Measurements from ENCODE around the gene SH3RF3.

The SH3RF3 gene

GRCh38 chr2:109203246-109204011, 74.4 kb downstream of the SH3RF3 start:
- no peak for DNase-seq (ENCODE audit: low read depth)

GRCh38 chr2:109204412-109204811, 75.4 kb downstream of the SH3RF3 start:
- DNase-seq (ENCODE audit: low read depth) = no peak

GRCh38 chr2:109205447-109205846, 76.4 kb downstream of the SH3RF3 start:
- DNase-seq (ENCODE audit: low read depth) = no peak

DNA sequence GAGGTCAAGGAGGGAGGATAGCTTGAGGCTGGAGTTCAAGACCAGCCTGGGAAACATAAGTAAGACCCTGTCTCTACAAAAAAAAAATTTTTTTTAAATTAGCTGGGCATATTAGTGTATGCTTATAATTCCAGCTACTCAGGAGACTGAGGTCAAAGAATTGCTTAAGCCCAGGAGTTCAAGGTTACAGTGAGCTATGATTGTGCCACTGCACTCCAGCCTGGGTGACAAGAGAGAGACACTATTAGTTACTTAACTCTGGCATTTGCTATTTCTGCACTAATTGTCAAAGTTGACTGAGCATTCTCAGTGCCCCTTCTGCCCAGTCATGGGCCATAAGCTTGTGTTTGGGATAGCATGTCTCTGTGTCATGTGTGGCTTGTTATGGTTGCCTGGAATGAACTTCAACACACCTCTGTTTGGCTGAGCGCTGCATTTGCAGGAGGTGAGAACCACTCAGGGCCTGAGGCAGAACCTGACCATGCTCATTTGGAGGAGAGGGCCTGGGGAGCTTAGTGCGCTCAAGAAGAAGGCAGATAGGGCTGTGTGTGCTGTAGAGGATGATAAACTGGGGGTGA, 77.7 kb downstream of the SH3RF3 start:
- no peak for DNase-seq (ENCODE audit: low read depth)

DNA sequence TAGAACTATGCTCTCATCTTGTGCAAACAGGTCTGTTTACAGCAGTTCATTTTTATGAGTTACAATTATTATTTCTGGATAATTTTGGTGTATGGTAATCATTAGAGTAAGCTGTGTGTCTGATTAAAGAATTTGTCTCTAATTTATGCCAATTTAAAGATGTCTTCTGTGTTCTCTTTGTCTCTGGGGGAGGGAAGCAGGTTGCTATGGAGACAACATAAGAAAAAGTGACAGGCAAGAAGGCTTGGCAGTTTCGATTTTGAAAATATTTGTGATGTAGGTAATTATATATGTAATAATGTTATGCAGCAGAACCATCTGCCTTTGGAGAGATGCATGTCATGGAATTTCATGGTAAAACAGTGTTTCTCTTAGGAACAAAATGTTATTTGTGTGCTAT, 78.2 kb downstream of the SH3RF3 start:
- no peak for DNase-seq (ENCODE audit: low read depth)

- DNase-seq (ENCODE audit: low read depth) = peak; percentile 80
Measured at GRCh38 chr2:109208071-109208950, 79.3 kb downstream of the SH3RF3 start.

DNA sequence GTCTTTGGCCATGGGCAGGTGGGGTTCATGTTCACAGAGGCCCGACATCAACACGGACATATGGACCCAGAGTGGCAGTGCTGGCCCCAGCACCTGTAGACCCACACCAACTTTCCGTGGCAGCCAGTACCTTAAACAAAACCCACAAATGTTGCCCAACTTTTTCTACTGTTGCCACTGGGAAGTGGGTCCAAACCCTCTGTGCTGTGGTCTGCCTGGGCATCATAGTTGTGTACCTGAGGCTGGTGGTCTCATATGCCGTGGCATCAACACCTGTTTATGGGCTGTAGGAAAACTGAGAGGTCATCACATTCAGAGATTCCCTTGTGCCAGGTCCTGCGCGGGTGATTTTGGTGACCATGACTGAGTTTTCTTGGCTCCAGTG, 79.9 kb downstream of the SH3RF3 start:
- DNase-seq (ENCODE audit: low read depth) = no peak

DNA sequence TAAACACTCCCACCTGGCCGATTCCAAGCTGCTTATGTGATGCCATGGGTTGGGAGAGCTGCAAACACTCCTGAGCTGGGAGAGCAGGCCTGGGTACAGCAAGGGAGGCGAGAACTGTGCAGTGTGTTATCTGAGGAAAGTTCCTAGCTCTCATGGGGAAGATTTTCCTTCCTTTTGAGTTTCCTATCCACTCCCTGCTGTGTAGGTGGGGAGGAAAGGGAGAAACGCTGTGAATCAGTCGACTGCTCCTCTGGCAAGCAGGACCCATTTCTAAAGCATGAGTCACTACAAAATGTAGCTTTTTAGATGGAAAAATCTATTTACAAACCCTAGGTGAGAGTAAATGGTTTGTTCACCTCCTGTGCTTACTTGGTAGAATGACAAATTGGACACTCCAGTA, 80.4 kb downstream of the SH3RF3 start:
- peak; percentile 88 for DNase-seq (ENCODE audit: low read depth)

DNA sequence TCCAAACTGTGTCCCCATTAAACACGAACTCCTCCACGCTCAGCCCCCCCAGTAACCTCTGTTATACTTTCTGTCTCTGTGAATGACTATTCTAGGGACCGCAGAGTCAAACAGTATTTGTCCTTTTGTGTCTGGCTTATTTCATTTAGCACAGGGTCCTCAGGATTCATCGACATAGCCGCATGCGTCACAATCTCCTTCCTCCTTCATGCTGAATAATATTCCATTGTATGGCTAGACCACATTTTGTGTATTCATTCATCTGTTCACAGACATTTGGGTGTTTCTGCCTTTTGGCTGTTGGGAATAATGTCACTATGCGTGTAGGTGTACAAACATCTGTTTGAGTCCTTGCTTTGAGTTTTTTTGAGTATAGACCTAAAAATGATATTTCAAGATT, 80.9 kb downstream of the SH3RF3 start:
- DNase-seq (ENCODE audit: low read depth) = no peak

DNA sequence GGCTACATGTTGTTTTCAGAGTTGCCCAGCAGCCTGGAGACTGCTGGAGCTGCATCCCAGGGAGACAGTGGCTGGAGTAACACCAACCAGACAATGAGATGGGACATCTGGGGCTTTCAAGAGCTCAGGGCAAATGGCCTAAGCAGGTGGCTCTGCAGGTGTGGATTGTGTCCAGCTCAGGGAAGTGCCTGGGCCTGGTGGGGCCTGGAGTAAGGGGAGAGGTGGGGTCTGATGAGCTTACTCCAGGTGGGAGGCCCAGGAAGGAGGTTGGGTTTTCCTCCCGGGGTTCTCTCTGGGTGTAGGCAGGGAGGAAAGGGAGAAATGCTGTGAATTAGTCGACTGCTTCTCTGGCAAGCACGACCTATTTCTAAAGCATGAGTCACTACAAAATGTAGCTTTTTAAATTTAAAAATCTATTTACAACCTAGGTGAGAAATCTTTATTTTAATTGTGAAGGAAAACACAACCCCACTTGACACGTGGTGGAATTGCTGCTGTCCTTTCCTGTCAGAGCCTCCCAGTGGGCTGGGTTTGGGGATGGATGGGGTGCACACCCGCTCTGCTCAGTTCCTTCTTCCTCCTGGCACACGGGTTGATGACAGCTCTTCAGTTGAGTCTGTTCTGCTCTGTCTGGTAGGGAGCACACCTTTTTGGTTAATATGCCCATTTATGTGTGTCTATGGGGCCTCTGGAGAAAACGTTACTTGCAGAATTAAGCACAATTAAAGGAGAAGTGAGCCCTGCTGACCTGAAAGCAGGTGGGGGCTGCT, 81.6 kb downstream of the SH3RF3 start:
- DNase-seq (ENCODE audit: low read depth) = peak; percentile 53

GRCh38 chr2:109211315-109211714, 82.3 kb downstream of the SH3RF3 start:
- DNase-seq (ENCODE audit: low read depth) = no peak

- no peak for DNase-seq (ENCODE audit: low read depth)
Measured at GRCh38 chr2:109212836-109213563, 84.0 kb downstream of the SH3RF3 start.

- peak; percentile 92 for DNase-seq (ENCODE audit: low read depth)
Measured at GRCh38 chr2:109213646-109214433, 84.8 kb downstream of the SH3RF3 start.

DNA sequence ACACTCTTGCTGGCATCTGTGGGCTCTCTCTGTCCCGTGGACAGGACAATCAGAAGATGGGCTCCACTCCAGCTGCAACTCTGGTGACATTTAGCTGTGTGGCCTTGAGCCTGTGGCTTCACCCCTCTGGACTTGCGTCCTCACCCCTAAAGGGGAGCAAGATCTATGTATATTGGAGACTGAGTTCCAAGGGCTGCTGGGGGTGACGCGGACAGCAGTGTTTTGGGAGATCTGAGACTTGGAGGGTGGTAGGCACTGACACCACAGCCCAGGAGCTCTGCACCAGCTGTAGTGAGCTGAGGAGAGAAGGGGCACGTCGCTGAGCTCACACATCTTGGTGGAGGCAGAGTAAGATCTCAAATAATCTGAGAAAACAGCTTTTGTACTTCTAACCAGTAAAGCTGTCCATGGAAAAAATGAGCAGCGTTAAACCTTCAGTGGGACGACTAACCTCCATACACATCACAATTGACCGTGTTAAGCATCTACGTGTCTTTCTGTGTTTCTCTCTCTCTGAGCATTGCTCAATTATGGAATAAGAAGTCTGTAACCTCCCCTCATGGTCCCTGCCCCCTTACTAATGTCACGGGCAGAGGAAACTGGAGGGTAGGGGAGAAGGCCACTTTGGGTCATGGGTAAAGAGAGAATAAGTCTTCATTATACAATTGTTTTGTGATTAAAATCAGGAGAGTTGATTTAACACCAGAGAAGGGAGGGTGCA, 85.8 kb downstream of the SH3RF3 start:
- no peak for DNase-seq (ENCODE audit: low read depth)

GRCh38 chr2:109215866-109216265, 86.9 kb downstream of the SH3RF3 start:
- DNase-seq (ENCODE audit: low read depth) = no peak

DNA sequence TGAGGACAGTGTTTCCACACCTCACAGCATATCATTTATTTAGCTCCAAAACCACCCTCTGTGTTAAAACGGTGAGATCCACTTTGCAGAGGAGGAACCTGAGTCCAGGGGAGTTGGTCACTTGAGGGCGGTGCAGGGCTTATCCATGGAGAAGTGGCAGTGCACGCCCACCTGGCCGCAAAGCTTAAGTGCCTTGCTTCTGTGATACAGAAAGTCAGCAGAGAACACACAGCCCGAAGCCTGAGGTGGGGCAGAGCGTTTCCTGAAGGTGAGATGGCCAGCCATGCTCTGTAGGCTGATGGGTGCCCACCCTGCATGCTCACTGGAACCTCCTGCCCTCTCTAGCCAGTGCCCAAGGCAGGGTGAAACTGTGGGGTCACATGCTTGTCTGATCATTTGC, 87.3 kb downstream of the SH3RF3 start:
- DNase-seq (ENCODE audit: low read depth) = no peak

- DNase-seq (ENCODE audit: low read depth) = peak; percentile 97
Measured at GRCh38 chr2:109217362-109218086, 88.5 kb downstream of the SH3RF3 start.

GRCh38 chr2:109218087-109218791, 89.2 kb downstream of the SH3RF3 start:
- DNase-seq (ENCODE audit: low read depth) = peak; percentile 35

DNA sequence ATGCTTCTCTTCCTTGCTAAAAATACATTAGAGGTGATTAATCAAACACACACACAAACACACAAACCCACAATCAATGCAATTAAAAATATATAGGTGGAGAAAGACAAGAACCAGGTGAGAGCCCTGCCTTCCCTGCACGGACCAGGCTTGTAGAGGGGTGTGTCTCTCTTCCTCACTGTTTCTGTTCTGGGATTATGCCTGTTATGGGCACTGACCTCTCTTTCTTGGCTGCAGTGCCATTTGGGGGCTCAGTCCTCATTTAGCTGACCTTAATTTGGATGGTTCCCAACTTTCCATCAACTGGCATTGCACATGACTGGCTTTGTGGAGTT, 89.8 kb downstream of the SH3RF3 start:
- DNase-seq (ENCODE audit: low read depth) = no peak

All from ELR (cell line).